CD14-positive monocyte (primary cell): ENCODE results near the gene FCRL5. TPM values are rescaled to one million over a fixed set of nuclear protein-coding genes. Genes with fewer than 3 reads are reported as not detected.

Experiments
- DNase-seq, 3 donors: peaks; one replicate each; pipeline ENCODE4 v3.0.0-alpha.2; 2011 to 2022
- H2AFZ ChIP-seq: 2 replicates; pipeline ENCODE4 v1.6.0; 2012; ENCODE audit warnings: mild to moderate bottlenecking, low read depth, low read length, inconsistent platforms; ENCODE audit not compliant: insufficient read depth, poor library complexity, severe bottlenecking
- H3K27ac ChIP-seq, 2 donors: 1 replicate in 1 of 2; 2 replicates in 1 of 2; pipeline ENCODE4 v1.5.1; 2012 to 2013; ENCODE audit warnings: low read length in 2 of 2, control low read depth in 1 of 2, inconsistent platforms in 1 of 2, low read depth in 1 of 2, mild to moderate bottlenecking in 1 of 2
- H3K27me3 ChIP-seq, 2 donors: one replicate each; pipeline versions ENCODE4 v1.6.0 to v1.6.1; 2011 to 2013; ENCODE audit warnings: low read length in 2 of 2; ENCODE audit not compliant: control insufficient read depth in 2 of 2, insufficient read depth in 2 of 2
- H3K36me3 ChIP-seq, 2 donors: replicated peaks in 1 of 2; 1 replicate in 1 of 2; 2 replicates in 1 of 2; pipeline versions ENCODE4 v1.5.1 to v1.6.1; 2012 to 2013; ENCODE audit warnings: low read length in 2 of 2, control low read depth in 1 of 2, inconsistent platforms in 1 of 2, mild to moderate bottlenecking in 1 of 2; ENCODE audit not compliant: insufficient read depth in 2 of 2, control insufficient read depth in 1 of 2
- H3K4me1 ChIP-seq, 2 donors: 1 replicate in 1 of 2; 2 replicates in 1 of 2; pipeline versions ENCODE4 v1.5.1 to v1.6.1; 2012 to 2013; ENCODE audit warnings: low read length in 2 of 2, control low read depth in 1 of 2, inconsistent platforms in 1 of 2, mild to moderate bottlenecking in 1 of 2, moderate library complexity in 1 of 2; ENCODE audit not compliant: insufficient read depth in 2 of 2, control insufficient read depth in 1 of 2
- H3K4me2 ChIP-seq: replicated peaks from 2 replicates; pipeline ENCODE3; 2012; ENCODE audit warnings: low read length, moderate library complexity, mild to moderate bottlenecking; ENCODE audit not compliant: poor library complexity, severe bottlenecking; ENCODE audit errors: extremely low read depth
- H3K4me3 ChIP-seq, 3 experiments: fragments of 200-600 bp in 1 of 3; sonication (generic) in 1 of 3; replicated peaks in 1 of 3; 1 replicate in 2 of 3; 2 replicates in 1 of 3; pipeline ENCODE4 v1.5.1; 2011 to 2013; ENCODE audit warnings: low read length in 3 of 3, mild to moderate bottlenecking in 3 of 3, control low read depth in 2 of 3, low read depth in 2 of 3, inconsistent platforms in 1 of 3, moderate library complexity in 1 of 3
- H3K79me2 ChIP-seq: 2 replicates; pipeline ENCODE4 v1.6.0; 2012; ENCODE audit warnings: mild to moderate bottlenecking, control low read depth, inconsistent platforms, low read length, moderate library complexity; ENCODE audit not compliant: insufficient read depth
- H3K9ac ChIP-seq: 2 replicates; pipeline ENCODE4 v1.6.0; 2017; ENCODE audit warnings: low read length, mild to moderate bottlenecking; ENCODE audit not compliant: insufficient read depth, poor library complexity, severe bottlenecking
- H3K9me3 ChIP-seq, 2 donors: replicated peaks in 1 of 2; 1 replicate in 1 of 2; 2 replicates in 1 of 2; pipeline versions ENCODE4 v1.5.1 to v1.6.1; 2012 to 2013; ENCODE audit warnings: low read length in 2 of 2, control low read depth in 1 of 2; ENCODE audit not compliant: control insufficient read depth in 1 of 2, insufficient read depth in 1 of 2
- H4K20me1 ChIP-seq: 2 replicates; pipeline ENCODE4 v1.6.0; 2012; ENCODE audit warnings: mild to moderate bottlenecking, low read length, control low read depth, moderate library complexity; ENCODE audit not compliant: insufficient read depth
- H3K27ac Mint-ChIP-seq, 7 donors: one replicate each; pipeline ENCODE4 v1.8.0; 2020; ENCODE audit warnings: mild to moderate bottlenecking in 7 of 7, mixed read lengths in 7 of 7, moderate library complexity in 6 of 7, inconsistent platforms in 2 of 7
- H3K27me3 Mint-ChIP-seq, 3 donors: one replicate each; pipeline ENCODE4 v1.8.0; 2021 to 2022; ENCODE audit warnings: low read depth in 3 of 3, mild to moderate bottlenecking in 3 of 3, mixed read lengths in 3 of 3, moderate library complexity in 3 of 3, inconsistent platforms in 1 of 3
- H3K36me3 Mint-ChIP-seq, 2 donors: one replicate each; pipeline ENCODE4 v1.8.0; 2020; ENCODE audit warnings: mixed read lengths in 2 of 2, inconsistent platforms in 1 of 2, mild to moderate bottlenecking in 1 of 2
- H3K4me1 Mint-ChIP-seq: one replicate; pipeline ENCODE4 v1.8.0; 2020; ENCODE audit warnings: mild to moderate bottlenecking, mixed read lengths
- H3K4me3 Mint-ChIP-seq, 2 donors: one replicate each; pipeline ENCODE4 v1.8.0; 2020; ENCODE audit warnings: mild to moderate bottlenecking in 2 of 2, mixed read lengths in 2 of 2, moderate library complexity in 1 of 2
- H3K9me3 Mint-ChIP-seq, 7 donors: one replicate each; pipeline ENCODE4 v1.8.0; 2020 to 2022; ENCODE audit warnings: mixed read lengths in 7 of 7, mild to moderate bottlenecking in 6 of 7, moderate library complexity in 6 of 7, inconsistent platforms in 2 of 7
- CTCF ChIP-seq: fragments of 200-600 bp; IDR thresholded peaks from one replicate; pipeline ENCODE4 v1.8.0; 2022; ENCODE audit warnings: antibody characterized with exemption, mild to moderate bottlenecking
- intact Hi-C, 2 donors: fragments of 100-400 bp; cut with micrococcal nuclease; formaldehyde crosslinking; loops; one replicate each; pipeline versions ENCODE4 v1.15.0 to v1.15.1; 2023
- polyA plus RNA-seq, 3 donors: library from polyadenylated mRNA; depleted of rRNA in 1 of 3; unstranded in 2 of 3; stranded (reverse) in 1 of 3; fragments of 300-500 nt in 2 of 3; fragments of >200 nt in 1 of 3; fragmentation: Illumina TruSeq in 2 of 3; gene quantifications; 1 replicate in 2 of 3; 2 replicates in 1 of 3; pipeline ENCODE4 v1.2.3, GENCODE V29; 2012 to 2021

FCRL5 gene
- polyA plus RNA-seq, 3 donors: 0.06 to 0.25 TPM; not detected in 1

- Histone ChIP-seq H3K79me2 (no peaks in the 10 kb centered on the region), H3K4me1 (no peaks in the 10 kb centered on the region), H3K9ac (no peak overlapping the region), H3K9me3 (peaks cover 11 to 17% of the 10 kb centered on the region in 2 donors), H3K4me3 (no peak overlapping the region), H3K27me3 (no peaks in the 10 kb centered on the region), H4K20me1 (no peaks in the 10 kb centered on the region), H3K4me2 (no peak overlapping the region), H2AFZ (no peak overlapping the region), H3K36me3 (no peaks in the 10 kb centered on the region), H3K27ac (no peak overlapping the region)
- peaks cover 0 to 7% of the 10 kb centered on the region in 2 donors for H3K36me3 Mint-ChIP-seq
- no peak for TF ChIP-seq CTCF
- H3K4me1 Mint-ChIP-seq: no peaks in the 10 kb centered on the region
- no peak overlapping the region for H3K27ac Mint-ChIP-seq
- DNase-seq: no peak
- H3K9me3 Mint-ChIP-seq: peaks cover 18 to 33% (median 23%) of the 10 kb centered on the region in 7 donors
- peaks cover 0 to 5% (median 2%) of the 10 kb centered on the region in 3 donors for H3K27me3 Mint-ChIP-seq
- H3K4me3 Mint-ChIP-seq: no peak overlapping the region
- intact Hi-C loops: no loop called here
These were observed 70.1 kb downstream of the FCRL5 start for GRCh38 chr1:157482174-157482573.

DNA sequence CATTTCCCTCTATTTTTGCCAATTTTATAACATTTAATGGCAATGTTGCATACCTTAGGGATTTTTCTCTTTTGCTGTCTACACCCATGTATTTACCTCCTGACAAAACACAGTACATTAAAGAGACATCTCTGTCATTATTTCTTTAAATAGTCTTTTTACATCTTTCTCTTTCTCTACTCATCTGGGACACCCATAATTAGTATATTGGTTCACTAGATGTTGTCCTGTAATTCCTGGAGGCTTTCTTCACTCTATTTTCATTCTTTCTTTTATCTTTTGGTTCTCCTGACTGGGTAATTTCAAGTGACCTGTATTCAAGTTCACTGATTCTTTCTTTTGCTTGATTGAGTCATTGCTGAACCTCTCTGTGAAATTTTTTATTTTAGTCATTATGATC lies 74.3 kb downstream of the FCRL5 start:
- H3K36me3 ChIP-seq: no peaks in the 10 kb centered on the region
- Mint-ChIP-seq H3K9me3 (peaks cover 30 to 47% (median 40%) of the 10 kb centered on the region in 7 donors), H3K27ac (no peak overlapping the region), H3K4me1 (no peaks in the 10 kb centered on the region), H3K36me3 (peaks cover 0 to 7% of the 10 kb centered on the region in 2 donors), H3K27me3 (peaks cover 3 to 5% (median 4%) of the 10 kb centered on the region in 3 donors), H3K4me3 (no peak overlapping the region)
- TF ChIP-seq CTCF: no peak
- intact Hi-C loops: no loop called here
- no peaks in the 10 kb centered on the region for H3K27me3 ChIP-seq
- no peak for DNase-seq
- H2AFZ ChIP-seq: no peak overlapping the region
- no peak overlapping the region for H3K9ac ChIP-seq
- H3K79me2 ChIP-seq: no peaks in the 10 kb centered on the region
- no peak overlapping the region for H3K4me2 ChIP-seq
- no peak overlapping the region for H3K27ac ChIP-seq
- no peaks in the 10 kb centered on the region for H4K20me1 ChIP-seq
- peaks cover 11 to 25% of the 10 kb centered on the region in 2 donors for H3K9me3 ChIP-seq
- no peak overlapping the region for H3K4me3 ChIP-seq
- no peaks in the 10 kb centered on the region for H3K4me1 ChIP-seq
